Glomerular visceral epithelial cell (primary cell): Measurements from ENCODE around the gene HAUS6.
"Not testable (repeated sequence)": the region's sequence is repeated elsewhere in the genome, so short reads cannot be mapped to it uniquely, and the experiment has no call there.

Experiments
- DNase-seq: peaks from one replicate; pipeline ENCODE4 v3.0.0-alpha.2; 2016; ENCODE audit errors: extremely low spot score

The HAUS6 gene

GRCh38 chr9:19048966-19049916 is 53.5 kb downstream of the HAUS6 start, which contains the start of gene RRAGA:
Gene RRAGA (plus strand): TSS chr9:19049427. CDS start chr9:19049660, 233 bp downstream.
- DNase-seq: peak; percentile 99

GRCh38 chr9:19036611-19037010 is 66.1 kb downstream of the HAUS6 start:
- DNase-seq: no peak

- DNase-seq: no peak
These were observed 69.7 kb downstream of the HAUS6 start, which contains the start of gene SAXO1 for GRCh38 chr9:19033015-19033414. Gene SAXO1 (minus strand): TSS chr9:19033209. CDS start chr9:19032908, 301 bp downstream.

GRCh38 chr9:19032406-19032805 is 70.3 kb downstream of the HAUS6 start:
- no peak for DNase-seq

- no peak for DNase-seq
These were observed 71.8 kb downstream of the HAUS6 start for GRCh38 chr9:19030899-19031298.

GRCh38 chr9:19028835-19029451 is 73.8 kb downstream of the HAUS6 start:
- peak; percentile 68 for DNase-seq

- no peak for DNase-seq
These were observed 74.9 kb downstream of the HAUS6 start for GRCh38 chr9:19027825-19028224.

- DNase-seq: no peak
These were observed 76.3 kb downstream of the HAUS6 start for GRCh38 chr9:19026375-19026774.

GRCh38 chr9:19023078-19023477 is 79.6 kb downstream of the HAUS6 start:
- DNase-seq: no peak

GRCh38 chr9:19022206-19022605 is 80.5 kb downstream of the HAUS6 start:
- no peak for DNase-seq

GRCh38 chr9:19021649-19022048 is 81.1 kb downstream of the HAUS6 start:
- DNase-seq: not testable (repeated sequence)

- DNase-seq: no peak
These were observed 81.7 kb downstream of the HAUS6 start for GRCh38 chr9:19020886-19021455.

- DNase-seq: no peak
These were observed 84.5 kb downstream of the HAUS6 start for GRCh38 chr9:19018201-19018600.

- DNase-seq: no peak
These were observed 93.2 kb downstream of the HAUS6 start for GRCh38 chr9:19009391-19009965.
